Hepatocyte (in vitro differentiated cells): Measurements from ENCODE around the gene RPL35A. TPM values are rescaled to one million over a fixed set of nuclear protein-coding genes. Genes with fewer than 3 reads are reported as not detected.
A peak's percentile ranks its signal among the peaks of the same experiment; 100 is the strongest.

Experiments
- DNase-seq: peaks from one replicate; pipeline ENCODE4 v3.0.0-alpha.2; 2016; ENCODE audit warnings: low spot score
- H2AFZ ChIP-seq: fragments of 200-600 bp; sonication (generic); 2 replicates; pipeline ENCODE4 v1.6.0; 2016; ENCODE audit warnings: antibody characterized with exemption, mild to moderate bottlenecking
- H3K27ac ChIP-seq: fragments of 200-600 bp; sonication (generic); 2 replicates; pipeline ENCODE4 v1.5.1; 2016; ENCODE audit warnings: mild to moderate bottlenecking
- H3K27me3 ChIP-seq: fragments of 200-600 bp; sonication (generic); 2 replicates; pipeline ENCODE4 v1.6.1; 2016
- H3K36me3 ChIP-seq: fragments of 200-600 bp; sonication (generic); replicated peaks from 2 replicates; pipeline ENCODE4 v1.5.1; 2016; ENCODE audit warnings: low read depth; ENCODE audit not compliant: insufficient read depth
- H3K4me1 ChIP-seq: fragments of 200-600 bp; sonication (generic); 2 replicates; pipeline ENCODE4 v1.5.1; 2016; ENCODE audit warnings: mild to moderate bottlenecking, moderate library complexity; ENCODE audit not compliant: insufficient read depth
- H3K4me2 ChIP-seq: fragments of 200-600 bp; sonication (generic); 2 replicates; pipeline ENCODE4 v1.6.0; 2016
- H3K4me3 ChIP-seq: fragments of 200-600 bp; sonication (generic); 2 replicates; pipeline ENCODE4 v1.5.1; 2016; ENCODE audit warnings: mild to moderate bottlenecking
- H3K79me2 ChIP-seq: fragments of 200-600 bp; sonication (generic); 2 replicates; pipeline ENCODE4 v1.6.0; 2017; ENCODE audit warnings: mild to moderate bottlenecking
- H3K9me2 ChIP-seq: fragments of 200-600 bp; sonication (generic); replicated peaks from 2 replicates; pipeline ENCODE4 v1.6.0; 2017; ENCODE audit warnings: mild to moderate bottlenecking; ENCODE audit not compliant: insufficient read depth
- H3K9me3 ChIP-seq: fragments of 200-600 bp; sonication (generic); 2 replicates; pipeline ENCODE4 v1.5.1; 2016; ENCODE audit warnings: low read depth, mild to moderate bottlenecking
- H4K20me1 ChIP-seq: fragments of 200-600 bp; sonication (generic); 2 replicates; pipeline ENCODE4 v1.6.0; 2016; ENCODE audit warnings: mild to moderate bottlenecking; ENCODE audit not compliant: insufficient read depth, poor library complexity, severe bottlenecking
- EZH2 ChIP-seq: fragments of 200-600 bp; sonication (generic); IDR thresholded peaks from 2 replicates; pipeline ENCODE4 v1.6.1; 2016; ENCODE audit warnings: antibody characterized with exemption, mild to moderate bottlenecking, borderline replicate concordance
- EZH2phosphoT487 ChIP-seq: fragments of 200-600 bp; sonication (generic); IDR thresholded peaks from one replicate; pipeline ENCODE4 v1.6.1; 2018; ENCODE audit warnings: antibody characterized with exemption, mild to moderate bottlenecking, low read depth, moderate library complexity; ENCODE audit not compliant: unreplicated experiment, severe bottlenecking
- WGBS: methylation state at CpG from one replicate; pipeline ENCODE4 v1.1.6; 2016; ENCODE audit warnings: low lambda C conversion rate; ENCODE audit errors: missing lambda C conversion rate; 5-methylcytosine and 5-hydroxymethylcytosine counted together
- polyA plus RNA-seq: library from polyadenylated mRNA; unstranded; fragments of >200 nt; fragmentation: Nextera tagmentation; extraction: Ambion mirVana; gene quantifications from 2 replicates; pipeline ENCODE4 v1.2.1, GENCODE V29; 2016
- total RNA-seq: library from RNA; depleted of rRNA; stranded (reverse); fragments of >200 nt; gene quantifications from 2 replicates; pipeline ENCODE4 v1.2.3, GENCODE V29; 2014
- TF ChIP-seq, protein P1 (sequence below): fragments of 200-600 bp; sonication (generic); IDR thresholded peaks from 2 replicates; pipeline ENCODE4 v1.5.1; 2016; ENCODE audit warnings: antibody characterized with exemption, mild to moderate bottlenecking; ENCODE audit not compliant: poor library complexity

The RPL35A gene
- total and polyA plus RNA-seq, 2 experiments from 2014 or later: 715 to 743 TPM

DNA sequence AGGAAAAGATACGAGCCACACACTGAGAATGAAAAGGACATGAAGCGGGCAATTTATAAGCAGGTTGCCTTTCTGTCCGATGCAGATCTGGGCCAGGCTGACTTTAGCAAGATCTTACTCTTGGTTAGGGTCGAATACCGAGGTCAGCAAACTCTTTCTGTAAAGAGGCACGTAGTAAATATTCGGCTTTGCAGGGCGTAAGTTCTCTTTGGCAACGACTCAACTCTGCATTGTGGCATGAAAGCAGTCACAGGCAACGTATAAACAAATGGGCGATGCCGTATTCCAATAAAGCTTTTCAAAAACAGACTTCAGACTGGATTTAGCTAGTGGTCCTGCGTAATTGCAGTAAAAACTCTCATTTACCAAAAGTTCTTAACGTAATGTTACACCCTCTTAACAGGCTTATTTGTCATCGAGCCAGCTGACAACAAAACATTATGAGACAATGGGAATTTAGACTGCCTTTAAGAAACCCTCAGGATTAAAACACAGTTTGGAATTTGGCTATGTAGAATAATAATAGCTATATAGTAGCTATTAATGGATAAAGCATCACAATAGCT lies 13.1 kb upstream of the RPL35A start:
- no peak for TF ChIP-seq EZH2
- H4K20me1 ChIP-seq: no peaks in the 10 kb centered on the region
- H3K36me3 ChIP-seq: no peaks in the 10 kb centered on the region
- H3K79me2 ChIP-seq: no peaks in the 10 kb centered on the region
- no peaks in the 10 kb centered on the region for H3K27me3 ChIP-seq
- H2AFZ ChIP-seq: no peak overlapping the region
- H3K4me2 ChIP-seq: no peak overlapping the region
- H3K9me2 ChIP-seq: no peaks in the 10 kb centered on the region
- WGBS: 79% methylated on average over 15 of the region's 15 CpGs
- no peaks in the 10 kb centered on the region for H3K9me3 ChIP-seq
- no peak overlapping the region for H3K4me3 ChIP-seq
- peak overlapping the region; percentile 25 for H3K27ac ChIP-seq
- no peaks in the 10 kb centered on the region for H3K4me1 ChIP-seq
- peak; percentile 13 for DNase-seq

DNA sequence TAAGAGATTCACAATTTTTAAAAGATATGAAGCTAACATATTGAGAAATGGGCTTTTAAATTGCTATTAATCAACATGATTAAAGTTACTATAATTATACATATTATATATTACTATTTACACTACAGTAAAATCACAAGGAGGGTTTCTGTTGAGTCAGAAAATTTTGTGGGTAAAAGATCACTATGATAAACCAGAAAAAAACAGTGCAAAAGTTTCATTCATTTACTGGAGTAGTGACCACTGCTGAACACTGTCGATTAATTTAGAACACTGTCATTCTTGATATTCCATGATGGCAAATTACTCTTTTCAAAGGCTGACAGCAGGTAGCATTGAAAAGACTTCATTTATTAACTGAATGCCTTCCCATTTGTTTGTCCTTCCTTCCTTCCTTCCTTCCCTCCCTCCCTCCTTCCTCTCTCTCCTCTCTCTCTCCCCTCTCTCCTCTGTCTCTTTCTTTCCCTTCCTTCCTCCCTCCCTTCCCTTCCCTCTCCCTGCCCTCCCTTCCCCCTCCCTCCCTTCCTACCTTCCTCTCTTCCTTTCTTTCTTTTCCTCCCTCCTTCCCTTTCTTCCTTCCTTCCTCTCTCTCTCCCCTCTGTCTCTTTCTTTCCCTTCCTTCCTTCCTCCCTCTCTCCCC lies 9.1 kb upstream of the RPL35A start:
- no peak for DNase-seq
- Histone ChIP-seq H3K27me3 (no peaks in the 10 kb centered on the region), H3K4me2 (no peak overlapping the region), H3K9me3 (no peaks in the 10 kb centered on the region), H3K79me2 (no peaks in the 10 kb centered on the region), H3K4me1 (no peaks in the 10 kb centered on the region), H3K9me2 (no peaks in the 10 kb centered on the region), H4K20me1 (no peaks in the 10 kb centered on the region), H3K36me3 (no peaks in the 10 kb centered on the region), H3K4me3 (no peak overlapping the region), H2AFZ (no peak overlapping the region), H3K27ac (no peak overlapping the region)
- no peak for TF ChIP-seq EZH2phosphoT487
- TF ChIP-seq, protein P1, sequence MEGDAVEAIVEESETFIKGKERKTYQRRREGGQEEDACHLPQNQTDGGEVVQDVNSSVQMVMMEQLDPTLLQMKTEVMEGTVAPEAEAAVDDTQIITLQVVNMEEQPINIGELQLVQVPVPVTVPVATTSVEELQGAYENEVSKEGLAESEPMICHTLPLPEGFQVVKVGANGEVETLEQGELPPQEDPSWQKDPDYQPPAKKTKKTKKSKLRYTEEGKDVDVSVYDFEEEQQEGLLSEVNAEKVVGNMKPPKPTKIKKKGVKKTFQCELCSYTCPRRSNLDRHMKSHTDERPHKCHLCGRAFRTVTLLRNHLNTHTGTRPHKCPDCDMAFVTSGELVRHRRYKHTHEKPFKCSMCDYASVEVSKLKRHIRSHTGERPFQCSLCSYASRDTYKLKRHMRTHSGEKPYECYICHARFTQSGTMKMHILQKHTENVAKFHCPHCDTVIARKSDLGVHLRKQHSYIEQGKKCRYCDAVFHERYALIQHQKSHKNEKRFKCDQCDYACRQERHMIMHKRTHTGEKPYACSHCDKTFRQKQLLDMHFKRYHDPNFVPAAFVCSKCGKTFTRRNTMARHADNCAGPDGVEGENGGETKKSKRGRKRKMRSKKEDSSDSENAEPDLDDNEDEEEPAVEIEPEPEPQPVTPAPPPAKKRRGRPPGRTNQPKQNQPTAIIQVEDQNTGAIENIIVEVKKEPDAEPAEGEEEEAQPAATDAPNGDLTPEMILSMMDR: no peak
- no peak for TF ChIP-seq EZH2
- WGBS: 100% methylated on average over 1 of the region's 1 CpG

DNA sequence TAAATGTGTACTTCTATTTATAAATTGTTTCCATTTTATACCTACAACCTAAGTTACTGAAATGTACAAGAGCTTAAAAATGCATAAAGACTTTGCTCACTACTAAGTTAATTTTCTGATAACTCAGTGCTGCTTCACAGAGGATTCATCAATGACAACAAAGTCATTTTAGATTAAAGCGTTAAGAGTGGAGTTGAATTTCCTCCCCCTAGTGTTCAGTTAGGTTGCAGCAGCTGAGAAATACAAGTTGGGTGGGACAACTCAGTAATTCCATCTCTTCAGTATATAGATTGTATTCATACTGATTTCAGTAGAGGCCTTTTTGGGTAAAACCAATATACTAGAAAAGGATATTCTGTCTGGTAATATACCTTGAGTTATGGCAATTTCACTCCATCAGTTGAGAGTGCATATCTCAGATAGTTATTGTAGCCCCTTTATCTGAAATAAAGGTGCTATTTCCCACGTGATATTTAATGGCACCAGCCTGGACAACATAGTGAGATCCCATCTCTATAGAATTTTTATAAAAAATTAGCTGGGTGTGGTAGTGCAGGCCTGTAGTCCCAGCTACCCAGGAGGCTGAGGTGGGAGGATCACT lies 6.9 kb upstream of the RPL35A start:
- Histone ChIP-seq H3K9me3 (no peaks in the 10 kb centered on the region), H4K20me1 (no peaks in the 10 kb centered on the region), H3K4me3 (no peak overlapping the region), H3K79me2 (no peaks in the 10 kb centered on the region), H3K27ac (no peak overlapping the region), H3K4me1 (no peaks in the 10 kb centered on the region), H3K4me2 (no peak overlapping the region), H3K9me2 (no peaks in the 10 kb centered on the region), H2AFZ (no peak overlapping the region), H3K36me3 (no peaks in the 10 kb centered on the region), H3K27me3 (no peaks in the 10 kb centered on the region)
- DNase-seq: peak; percentile 40
- WGBS: 56% methylated on average over 2 of the region's 2 CpGs
- TF ChIP-seq, protein P1: peak; percentile 73
- TF ChIP-seq EZH2phosphoT487 (no peak), EZH2 (no peak)

DNA sequence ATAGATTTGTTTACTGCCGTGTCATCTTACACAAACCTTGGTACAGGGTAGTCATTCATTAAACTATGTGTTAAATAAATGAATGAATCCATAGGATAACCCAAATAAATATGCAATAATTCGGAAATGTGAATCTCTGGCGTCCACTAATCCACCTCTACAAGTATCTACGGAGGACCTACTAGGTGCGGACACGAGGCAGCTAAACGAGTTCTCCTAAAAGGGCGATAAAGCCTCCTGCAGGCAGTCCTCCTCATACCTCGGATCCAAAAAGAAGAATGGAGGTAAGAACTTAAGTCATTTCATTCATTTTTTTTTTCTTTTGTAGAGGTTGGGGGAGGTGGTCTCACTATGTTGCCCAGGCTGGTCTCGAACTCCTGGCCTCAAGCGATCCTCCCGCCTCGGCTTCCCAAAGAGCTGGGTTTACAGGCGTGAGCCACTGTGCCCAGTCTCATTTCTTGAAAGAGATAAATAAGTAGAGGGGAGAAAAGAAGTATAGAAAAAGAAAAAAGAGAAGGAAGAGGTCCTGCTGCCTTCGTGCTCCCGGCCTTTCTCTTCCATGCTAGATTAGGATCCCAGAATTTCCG lies 706 bp upstream of the RPL35A start:
- peak overlapping the region; percentile 94 for H3K4me2 ChIP-seq
- peaks cover 35% of the 10 kb centered on the region for H4K20me1 ChIP-seq
- peaks cover 6% of the 10 kb centered on the region for H3K36me3 ChIP-seq
- H3K79me2 ChIP-seq: peaks cover 40% of the 10 kb centered on the region
- TF ChIP-seq EZH2 (no peak), EZH2phosphoT487 (no peak)
- TF ChIP-seq, protein P1: no peak
- peak overlapping the region; percentile 33 for H3K4me3 ChIP-seq
- no peaks in the 10 kb centered on the region for H3K27me3 ChIP-seq
- H3K9me3 ChIP-seq: no peaks in the 10 kb centered on the region
- peak overlapping the region; percentile 55 for H2AFZ ChIP-seq
- 26% methylated on average over 17 of the region's 17 CpGs for WGBS
- peak overlapping the region; percentile 82 for H3K27ac ChIP-seq
- DNase-seq: no peak
- no peaks in the 10 kb centered on the region for H3K9me2 ChIP-seq
- H3K4me1 ChIP-seq: peaks cover 27% of the 10 kb centered on the region
